Measurements from ENCODE around the gene ATP2A3. TPM values are rescaled to one million over a fixed set of nuclear protein-coding genes. Genes with fewer than 3 reads are reported as not detected.
A peak's percentile ranks its signal among the peaks of the same experiment; 100 is the strongest.

The ATP2A3 gene
- total RNA-seq, 2 donors from 2014 or later = 16.3 to 44.5 TPM

GRCh38 chr17:3946711-3947235 is 17.5 kb downstream of the ATP2A3 start:
- no peak for DNase-seq (ENCODE audit: low spot score)
- no peaks in the 10 kb centered on the region for H3K9me3 ChIP-seq
- no peak for TF ChIP-seq CTCF (IDR thresholded peaks at IDR 0.05)
- H3K27me3 ChIP-seq (replicated peaks; ENCODE audit: insufficient read depth) = no peaks in the 10 kb centered on the region
- H3K36me3 ChIP-seq = no peaks in the 10 kb centered on the region
- no peak overlapping the region for H3K4me3 ChIP-seq
- H3K4me1 ChIP-seq (replicated peaks) = no peaks in the 10 kb centered on the region
- 44% methylated on average over 5 of the region's 5 CpGs for WGBS
- H3K27ac ChIP-seq = no peak overlapping the region
- intact Hi-C loops (cut with DNase I) = no loop called here

- peak overlapping the region; percentile 23 to 28 for H3K4me3 ChIP-seq
- no peak for TF ChIP-seq CTCF (IDR thresholded peaks at IDR 0.05)
- TF ChIP-seq POLR2AphosphoS5 (IDR thresholded peaks at IDR 0.05) = no peak
- TF ChIP-seq POLR2A (IDR thresholded peaks at IDR 0.05) = no peak
- H3K9me3 ChIP-seq = no peaks in the 10 kb centered on the region
- H3K36me3 ChIP-seq = no peaks in the 10 kb centered on the region
- intact Hi-C loops (cut with DNase I) = no loop called here
- H3K27ac ChIP-seq = peak overlapping the region in 1 of 2 donors; percentile 39
- WGBS = 28% methylated on average over 36 of the region's 68 CpGs
- DNase-seq (ENCODE audit: low spot score) = peak; percentile 54
- H3K27me3 ChIP-seq (replicated peaks; ENCODE audit: insufficient read depth) = no peaks in the 10 kb centered on the region
- no peaks in the 10 kb centered on the region for H3K4me1 ChIP-seq (replicated peaks)
Measured at GRCh38 chr17:3944485-3945388, 19.5 kb downstream of the ATP2A3 start.

GRCh38 chr17:3943240-3943891 is 20.9 kb downstream of the ATP2A3 start:
- H3K27me3 ChIP-seq (replicated peaks; ENCODE audit: insufficient read depth) = no peaks in the 10 kb centered on the region
- H3K36me3 ChIP-seq = no peaks in the 10 kb centered on the region
- H3K4me3 ChIP-seq = no peak overlapping the region
- H3K4me1 ChIP-seq (replicated peaks) = no peaks in the 10 kb centered on the region
- intact Hi-C loops (cut with DNase I) = no loop called here
- no peak for DNase-seq (ENCODE audit: low spot score)
- WGBS = 86% methylated on average over 23 of the region's 23 CpGs
- no peak overlapping the region for H3K27ac ChIP-seq
- H3K9me3 ChIP-seq = no peaks in the 10 kb centered on the region
- TF ChIP-seq POLR2AphosphoS5 (IDR thresholded peaks at IDR 0.05) (no peak), CTCF (IDR thresholded peaks at IDR 0.05) (no peak), POLR2A (IDR thresholded peaks at IDR 0.05) (no peak)

- no peak for TF ChIP-seq POLR2A (IDR thresholded peaks at IDR 0.05)
- no peak for TF ChIP-seq POLR2AphosphoS5 (IDR thresholded peaks at IDR 0.05)
- TF ChIP-seq CTCF (IDR thresholded peaks at IDR 0.05) = no peak
- H3K4me3 ChIP-seq = no peak overlapping the region
- DNase-seq (ENCODE audit: low spot score) = no peak
- no peaks in the 10 kb centered on the region for H3K4me1 ChIP-seq (replicated peaks)
- no peaks in the 10 kb centered on the region for H3K9me3 ChIP-seq
- no peaks in the 10 kb centered on the region for H3K36me3 ChIP-seq
- intact Hi-C loops (cut with DNase I) = no loop called here
- no peaks in the 10 kb centered on the region for H3K27me3 ChIP-seq (replicated peaks; ENCODE audit: insufficient read depth)
- no peak overlapping the region for H3K27ac ChIP-seq
- 87% methylated on average over 45 of the region's 48 CpGs for WGBS
Measured at GRCh38 chr17:3940965-3941698, 23.1 kb downstream of the ATP2A3 start.

Measured in prostate gland (tissue), 2 donors.